H1 (cell line): ENCODE measurements around the gene PRCP. TPM values are rescaled to one million over a fixed set of nuclear protein-coding genes. Genes with fewer than 3 reads are reported as not detected.
A peak's percentile ranks its signal among the peaks of the same experiment; 100 is the strongest.

Experiments
- ATF3 ChIP-seq: IDR thresholded peaks from 2 replicates; pipeline ENCODE4 v1.6.1; 2011; ENCODE audit warnings: low read depth, mild to moderate bottlenecking, low read length; ENCODE audit not compliant: insufficient read depth
- CHD1 ChIP-seq: IDR thresholded peaks from 2 replicates; pipeline ENCODE4 v1.6.1; 2012; ENCODE audit warnings: low read depth, low read length, improper control_type of control experiment
- EGR1 ChIP-seq: IDR thresholded peaks from 2 replicates; pipeline ENCODE4 v1.6.1; 2011; ENCODE audit warnings: low read depth, low read length, borderline replicate concordance
- EP300 ChIP-seq, 2 experiments: IDR thresholded peaks; 1 replicate in 1 of 2; 2 replicates in 1 of 2; pipeline ENCODE4 v1.6.1; 2011 to 2012; ENCODE audit warnings: low read depth in 2 of 2, low read length in 2 of 2, mild to moderate bottlenecking in 2 of 2, borderline replicate concordance in 1 of 2, inconsistent platforms in 1 of 2, moderate library complexity in 1 of 2
- EZH2 ChIP-seq: fragments of 200-600 bp; sonication (generic); IDR thresholded peaks from 2 replicates; pipeline ENCODE4 v1.7.1; 2012; ENCODE audit warnings: low read depth, mild to moderate bottlenecking, moderate library complexity, low read length, inconsistent platforms; ENCODE audit not compliant: severe bottlenecking
- HDAC6 ChIP-seq: IDR thresholded peaks from one replicate; pipeline ENCODE4 v1.7.1; 2012; ENCODE audit warnings: low read depth, mild to moderate bottlenecking, inconsistent platforms, low read length, moderate library complexity
- KDM1A ChIP-seq: fragments of 200-600, 300-600 bp; sonication (generic); IDR thresholded peaks from 2 replicates; pipeline ENCODE4 v1.7.1; 2016; ENCODE audit warnings: mild to moderate bottlenecking, low read length, borderline replicate concordance
- KDM4A ChIP-seq: IDR thresholded peaks from one replicate; pipeline ENCODE4 v1.7.1; 2012; ENCODE audit warnings: low read depth, mild to moderate bottlenecking, moderate library complexity, low read length, inconsistent platforms; ENCODE audit not compliant: severe bottlenecking
- PHF8 ChIP-seq: fragments of 200-600 bp; sonication (generic); conservative IDR thresholded peaks from 2 replicates; pipeline ENCODE4 v1.7.1; 2012; ENCODE audit warnings: low read depth, mild to moderate bottlenecking, inconsistent platforms, low read length, moderate library complexity
- POLR2A ChIP-seq, 2 experiments: IDR thresholded peaks; 1 replicate in 1 of 2; 2 replicates in 1 of 2; pipeline ENCODE4 v1.6.1; 2011; ENCODE audit warnings: low read depth in 2 of 2, low read length in 2 of 2, mild to moderate bottlenecking in 2 of 2; ENCODE audit errors: control extremely low read depth in 1 of 2
- RBBP5 ChIP-seq: IDR thresholded peaks from 2 replicates; pipeline ENCODE4 v1.7.1; 2012; ENCODE audit warnings: low read depth, mild to moderate bottlenecking, inconsistent platforms, low read length, moderate library complexity, borderline replicate concordance
- SIX5 ChIP-seq: IDR thresholded peaks from 2 replicates; pipeline ENCODE4 v1.6.1; 2011; ENCODE audit warnings: mild to moderate bottlenecking, low read depth, low read length
- SP4 ChIP-seq: IDR thresholded peaks from 2 replicates; pipeline ENCODE4 v1.6.1; 2012; ENCODE audit warnings: low read length, inconsistent platforms
- SRF ChIP-seq: IDR thresholded peaks from 2 replicates; pipeline ENCODE4 v1.6.1; 2011; ENCODE audit warnings: mild to moderate bottlenecking, low read depth, low read length, moderate library complexity
- TBP ChIP-seq: IDR thresholded peaks from 2 replicates; pipeline ENCODE4 v1.6.1; 2011; ENCODE audit warnings: low read depth, low read length, improper control_type of control experiment
- TCF12 ChIP-seq: IDR thresholded peaks from 2 replicates; pipeline ENCODE4 v1.6.1; 2011; ENCODE audit warnings: low read depth, mild to moderate bottlenecking, low read length
- TEAD4 ChIP-seq: IDR thresholded peaks from 2 replicates; pipeline ENCODE4 v1.6.1; 2012; ENCODE audit warnings: low read depth, low read length, inconsistent platforms, mixed read lengths
- ZNF274 ChIP-seq: IDR thresholded peaks from 2 replicates; pipeline ENCODE4 v1.7.0; 2012; ENCODE audit warnings: low read length, borderline replicate concordance; ENCODE audit errors: extremely low read depth
- polyA plus RNA-seq, 7 experiments: library from polyadenylated mRNA; depleted of rRNA in 3 of 7; stranded (reverse) in 5 of 7; unstranded in 2 of 7; fragments of >200 nt in 5 of 7; fragments of 200-250 nt in 2 of 7; gene quantifications; 1 replicate in 5 of 7; 2 replicates in 1 of 7; 4 replicates in 1 of 7; pipeline versions ENCODE4 v1.2.1 to v1.2.3, GENCODE V29; 2011 to 2013; ENCODE audit warnings: missing spikeins in 2 of 7, mixed read lengths in 2 of 7
- total RNA-seq: library from RNA; stranded (reverse); fragmentation: NEBNext Ultra II Directional; extraction: Animal tissue kit (Norgen Biotek cat#: 25700); gene quantifications from 2 replicates; pipeline ENCODE4 v1.2.1, GENCODE V29; 2021

The PRCP gene
- total and polyA plus RNA-seq, 2 of the 8 experiments (the other 6 are each of a cell fraction or from before 2014, with no cell fraction given), result 63.8 to 84.4 TPM

GRCh38 chr11:82901165-82901921 is 1.1 kb upstream of the PRCP start, which contains the start of gene DDIAS (continued):
- TF ChIP-seq CHD1 (peak; percentile 92), KDM1A (no peak; the same call in 1 of the 2 replicates), SIX5 (0 out of 2 replicates have a peak, but pooled peaks have one; percentile 30), ZNF274 (no peak), TCF12 (no peak), SP4 (no peak), EGR1 (no peak; the same call in 1 of the 2 replicates), SRF (no peak), KDM4A (peak; percentile 89), EZH2 (no peak), POLR2A (IDR thresholded peaks at IDR 0.05; ENCODE audit: control extremely low read depth in 1 of 2, low read depth in 2 of 2, low read length in 2 of 2) (peak; percentile 68 to 88), PHF8 (peak; percentile 72), TEAD4 (0 out of 2 replicates have a peak, but pooled peaks have one; percentile 32), ATF3 (no peak), HDAC6 (no peak), TBP (peak; percentile 88), EP300 (IDR thresholded peaks at IDR 0.05; ENCODE audit: borderline replicate concordance in 1 of 2, low read depth in 2 of 2, low read length in 2 of 2) (peak in 1 of 2 experiments; percentile 99; a peak in 2 of 3 replicates), RBBP5 (peak; percentile 19; the same call in 1 of the 2 replicates)
